ENCODE measurements around the gene SH2D5.
"Not testable (repeated sequence)": the region's sequence is repeated elsewhere in the genome, so short reads cannot be mapped to it uniquely, and the experiment has no call there.

The SH2D5 gene

DNA sequence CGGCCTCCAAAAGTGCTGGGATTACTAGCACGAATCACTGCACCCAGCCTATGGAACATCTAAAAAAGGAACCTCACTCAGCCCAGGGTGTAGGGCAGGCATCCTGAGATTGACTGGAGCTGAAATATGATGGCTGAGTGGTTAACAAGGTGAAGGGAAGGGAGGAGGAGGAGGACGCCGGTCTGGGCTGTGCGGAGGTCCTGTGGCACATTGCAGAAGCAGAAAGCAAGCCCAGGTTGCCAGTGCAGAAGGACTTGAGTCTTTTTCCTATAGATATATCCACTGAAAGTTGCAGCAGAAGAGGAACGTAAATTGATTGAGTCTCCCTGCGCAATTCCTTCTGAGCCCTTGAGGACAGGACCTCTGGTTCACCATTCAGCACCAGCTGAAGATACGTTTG, 13.2 kb downstream of the SH2D5 start:
- DNase-seq (ENCODE audit: low read depth): no peak
- no peak overlapping the region for H3K4me3 ChIP-seq (ENCODE audit: low read depth, low read length)
- TF ChIP-seq CTCF (conservative IDR thresholded peaks at IDR 0.05; ENCODE audit: low read depth, low read length): no peak

GRCh38 chr1:20718343-20718882, 14.1 kb downstream of the SH2D5 start:
- not testable (repeated sequence) for DNase-seq (ENCODE audit: low read depth)
- peak overlapping the region; percentile 55 for H3K4me3 ChIP-seq (ENCODE audit: low read depth, low read length)

DNA sequence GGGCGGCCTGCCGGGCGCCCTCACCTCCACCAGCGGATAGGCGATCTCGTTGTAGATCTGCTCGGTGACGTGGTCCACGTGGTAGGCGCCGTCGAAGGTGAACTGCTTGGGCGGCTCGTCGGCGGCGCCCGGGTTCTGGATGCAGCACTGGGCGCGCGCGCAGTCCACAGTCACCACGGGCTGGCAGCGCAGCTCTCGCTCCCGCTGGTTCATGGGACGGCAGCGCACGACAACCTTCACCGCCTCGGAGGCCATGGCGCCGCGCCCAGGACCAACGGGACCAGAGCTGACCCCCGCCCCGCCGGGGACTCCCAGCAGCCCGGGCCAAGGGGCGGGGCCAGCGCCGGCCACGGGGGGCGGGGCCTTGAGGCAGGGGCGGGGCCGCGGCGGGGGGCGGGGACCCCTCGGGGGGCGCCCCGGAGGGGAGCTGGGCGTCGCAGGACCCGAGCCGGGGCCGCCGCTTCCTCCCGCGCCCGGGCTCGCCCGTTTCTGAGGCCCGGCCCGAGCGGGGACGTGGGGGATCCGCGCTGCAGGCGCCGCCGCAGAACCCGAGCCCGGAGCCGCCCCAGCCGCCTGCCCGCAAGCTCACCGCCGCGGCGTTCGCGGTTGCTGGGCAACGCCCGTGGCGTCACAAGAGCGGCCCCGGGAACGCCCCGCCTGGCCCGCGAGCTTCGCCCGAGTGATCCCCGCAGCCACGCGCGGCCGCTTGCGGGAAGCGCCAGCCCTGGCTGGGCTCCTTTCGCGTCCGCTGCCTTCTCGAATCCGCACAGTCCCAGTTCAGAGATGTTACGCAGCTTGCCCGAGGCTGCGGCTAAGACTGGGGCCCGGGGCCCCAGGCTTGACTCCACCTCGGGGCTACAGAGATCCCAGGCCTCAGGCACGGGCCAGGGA, 14.8 kb downstream of the SH2D5 start, which contains the start of gene KIF17:
Gene KIF17, minus strand, starts transcription at position 556 of the 891 bp plus-strand sequence. Its CDS starts 301 bp downstream, at position 255.
- peak; percentile 83 for DNase-seq (ENCODE audit: low read depth)
- TF ChIP-seq CTCF (conservative IDR thresholded peaks at IDR 0.05; ENCODE audit: low read depth, low read length): no peak
- peak within 1 kb of the TSS; percentile 55 for H3K4me3 ChIP-seq (ENCODE audit: low read depth, low read length)

DNA sequence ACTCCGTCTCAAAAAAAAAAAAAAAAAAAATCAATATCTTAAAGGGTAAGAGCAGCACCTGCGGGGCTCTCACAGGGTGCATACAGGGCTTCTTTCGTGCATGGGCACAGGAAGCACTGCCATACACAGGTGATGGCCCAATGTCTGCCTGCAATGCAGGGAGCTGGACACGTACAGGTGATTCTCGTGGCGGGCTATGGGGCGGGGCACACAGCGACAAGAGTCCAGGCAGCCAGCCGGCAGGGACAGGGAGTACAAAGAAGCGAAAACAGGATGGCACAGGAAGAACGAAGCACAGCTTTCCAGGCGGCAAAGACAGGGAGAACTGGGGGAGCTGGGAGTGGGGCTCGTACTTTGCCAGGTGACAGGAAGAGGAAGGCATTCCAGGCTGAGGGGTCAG, 16.3 kb downstream of the SH2D5 start:
- no peak overlapping the region for H3K4me3 ChIP-seq (ENCODE audit: low read depth, low read length)
- no peak for TF ChIP-seq CTCF (conservative IDR thresholded peaks at IDR 0.05; ENCODE audit: low read depth, low read length)
- no peak for DNase-seq (ENCODE audit: low read depth)

DNA sequence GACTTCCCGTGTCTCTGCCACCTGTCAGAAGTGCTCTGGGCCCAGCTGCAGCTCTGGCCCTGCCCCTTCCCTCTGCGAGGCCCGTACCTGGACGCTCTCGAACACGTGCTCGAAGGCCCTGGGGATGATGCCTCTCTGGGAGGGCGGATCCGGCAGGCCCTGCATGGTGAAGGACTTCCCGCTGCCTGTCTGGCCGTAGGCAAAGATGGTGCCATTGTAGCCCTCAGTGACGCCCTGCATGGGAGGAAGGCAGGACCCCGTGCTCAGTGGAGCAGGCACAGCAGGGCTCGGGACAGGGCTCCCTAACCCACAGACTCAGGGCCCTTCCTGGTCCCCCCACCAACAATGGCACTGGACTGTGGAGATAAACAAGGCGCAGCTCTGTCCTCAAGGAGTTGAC, 17.1 kb downstream of the SH2D5 start:
- TF ChIP-seq CTCF (conservative IDR thresholded peaks at IDR 0.05; ENCODE audit: low read depth, low read length): no peak

DNA sequence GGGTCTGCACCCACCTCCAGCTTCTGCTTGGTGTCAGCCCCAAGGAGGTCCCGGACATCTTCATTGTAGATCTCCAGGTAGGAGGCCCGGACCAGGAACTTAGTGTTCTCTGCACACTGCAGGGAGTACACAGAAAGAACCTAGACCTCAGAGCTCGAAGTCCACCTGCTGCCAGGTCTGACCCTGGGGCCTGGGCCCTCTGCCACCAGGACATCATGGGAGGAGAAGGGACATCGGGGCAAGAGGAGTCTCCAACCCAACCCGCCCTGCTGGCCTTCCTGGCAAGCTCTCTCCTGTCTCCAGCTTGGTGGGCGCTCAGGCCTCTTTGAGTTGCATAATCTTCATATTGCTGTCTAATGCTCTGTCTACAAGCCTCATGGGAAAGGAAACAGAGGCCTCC, 19.1 kb downstream of the SH2D5 start:
- DNase-seq (ENCODE audit: low read depth): no peak
- no peak overlapping the region for H3K4me3 ChIP-seq (ENCODE audit: low read depth, low read length)
- no peak for TF ChIP-seq CTCF (conservative IDR thresholded peaks at IDR 0.05; ENCODE audit: low read depth, low read length)

More for the DNA sequence above, 17.1 kb downstream of the SH2D5 start:
- DNase-seq (ENCODE audit: low read depth): no peak
- no peak overlapping the region for H3K4me3 ChIP-seq (ENCODE audit: low read depth, low read length)

DNA sequence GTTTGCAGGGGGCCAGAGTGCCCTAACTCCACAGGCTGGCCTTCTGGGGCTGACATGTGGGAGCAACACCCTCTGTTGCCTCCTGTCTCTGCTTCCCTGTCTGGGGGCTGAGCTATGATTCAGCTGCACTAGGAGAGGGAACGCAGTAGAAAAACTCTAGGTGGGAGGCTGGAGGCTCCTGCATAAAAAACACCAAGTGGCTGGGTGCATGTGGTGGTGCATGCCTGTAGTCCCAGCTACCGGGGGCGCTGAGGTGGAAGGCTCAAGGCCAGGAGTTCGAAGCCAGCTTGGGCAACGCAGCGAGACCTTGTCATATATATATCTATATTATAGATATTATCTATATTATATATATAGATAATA, 20.3 kb downstream of the SH2D5 start:
- no peak overlapping the region for H3K4me3 ChIP-seq (ENCODE audit: low read depth, low read length)
- TF ChIP-seq CTCF (conservative IDR thresholded peaks at IDR 0.05; ENCODE audit: low read depth, low read length): no peak
- no peak for DNase-seq (ENCODE audit: low read depth)
